CD14-positive monocyte (primary cell): Measurements from ENCODE around the gene TRMU. TPM values are rescaled to one million over a fixed set of nuclear protein-coding genes. Genes with fewer than 3 reads are reported as not detected.

ENCODE experiments used
- DNase-seq, 3 donors: peaks; one replicate each; pipeline ENCODE4 v3.0.0-alpha.2; 2011 to 2022
- H2AFZ ChIP-seq: 2 replicates; pipeline ENCODE4 v1.6.0; 2012; ENCODE audit warnings: mild to moderate bottlenecking, low read depth, low read length, inconsistent platforms; ENCODE audit not compliant: insufficient read depth, poor library complexity, severe bottlenecking
- H3K27ac ChIP-seq, 2 donors: 1 replicate in 1 of 2; 2 replicates in 1 of 2; pipeline ENCODE4 v1.5.1; 2012 to 2013; ENCODE audit warnings: low read length in 2 of 2, control low read depth in 1 of 2, inconsistent platforms in 1 of 2, low read depth in 1 of 2, mild to moderate bottlenecking in 1 of 2
- H3K27me3 ChIP-seq, 2 donors: one replicate each; pipeline versions ENCODE4 v1.6.0 to v1.6.1; 2011 to 2013; ENCODE audit warnings: low read length in 2 of 2; ENCODE audit not compliant: control insufficient read depth in 2 of 2, insufficient read depth in 2 of 2
- H3K36me3 ChIP-seq, 2 donors: replicated peaks in 1 of 2; 1 replicate in 1 of 2; 2 replicates in 1 of 2; pipeline versions ENCODE4 v1.5.1 to v1.6.1; 2012 to 2013; ENCODE audit warnings: low read length in 2 of 2, control low read depth in 1 of 2, inconsistent platforms in 1 of 2, mild to moderate bottlenecking in 1 of 2; ENCODE audit not compliant: insufficient read depth in 2 of 2, control insufficient read depth in 1 of 2
- H3K4me1 ChIP-seq, 2 donors: 1 replicate in 1 of 2; 2 replicates in 1 of 2; pipeline versions ENCODE4 v1.5.1 to v1.6.1; 2012 to 2013; ENCODE audit warnings: low read length in 2 of 2, control low read depth in 1 of 2, inconsistent platforms in 1 of 2, mild to moderate bottlenecking in 1 of 2, moderate library complexity in 1 of 2; ENCODE audit not compliant: insufficient read depth in 2 of 2, control insufficient read depth in 1 of 2
- H3K4me2 ChIP-seq: replicated peaks from 2 replicates; pipeline ENCODE3; 2012; ENCODE audit warnings: low read length, moderate library complexity, mild to moderate bottlenecking; ENCODE audit not compliant: poor library complexity, severe bottlenecking; ENCODE audit errors: extremely low read depth
- H3K4me3 ChIP-seq, 3 experiments: fragments of 200-600 bp in 1 of 3; sonication (generic) in 1 of 3; replicated peaks in 1 of 3; 1 replicate in 2 of 3; 2 replicates in 1 of 3; pipeline ENCODE4 v1.5.1; 2011 to 2013; ENCODE audit warnings: low read length in 3 of 3, mild to moderate bottlenecking in 3 of 3, control low read depth in 2 of 3, low read depth in 2 of 3, inconsistent platforms in 1 of 3, moderate library complexity in 1 of 3
- H3K79me2 ChIP-seq: 2 replicates; pipeline ENCODE4 v1.6.0; 2012; ENCODE audit warnings: mild to moderate bottlenecking, control low read depth, inconsistent platforms, low read length, moderate library complexity; ENCODE audit not compliant: insufficient read depth
- H3K9ac ChIP-seq: 2 replicates; pipeline ENCODE4 v1.6.0; 2017; ENCODE audit warnings: low read length, mild to moderate bottlenecking; ENCODE audit not compliant: insufficient read depth, poor library complexity, severe bottlenecking
- H3K9me3 ChIP-seq, 2 donors: replicated peaks in 1 of 2; 1 replicate in 1 of 2; 2 replicates in 1 of 2; pipeline versions ENCODE4 v1.5.1 to v1.6.1; 2012 to 2013; ENCODE audit warnings: low read length in 2 of 2, control low read depth in 1 of 2; ENCODE audit not compliant: control insufficient read depth in 1 of 2, insufficient read depth in 1 of 2
- H4K20me1 ChIP-seq: 2 replicates; pipeline ENCODE4 v1.6.0; 2012; ENCODE audit warnings: mild to moderate bottlenecking, low read length, control low read depth, moderate library complexity; ENCODE audit not compliant: insufficient read depth
- H3K27ac Mint-ChIP-seq, 7 donors: one replicate each; pipeline ENCODE4 v1.8.0; 2020; ENCODE audit warnings: mild to moderate bottlenecking in 7 of 7, mixed read lengths in 7 of 7, moderate library complexity in 6 of 7, inconsistent platforms in 2 of 7
- H3K27me3 Mint-ChIP-seq, 3 donors: one replicate each; pipeline ENCODE4 v1.8.0; 2021 to 2022; ENCODE audit warnings: low read depth in 3 of 3, mild to moderate bottlenecking in 3 of 3, mixed read lengths in 3 of 3, moderate library complexity in 3 of 3, inconsistent platforms in 1 of 3
- H3K36me3 Mint-ChIP-seq, 2 donors: one replicate each; pipeline ENCODE4 v1.8.0; 2020; ENCODE audit warnings: mixed read lengths in 2 of 2, inconsistent platforms in 1 of 2, mild to moderate bottlenecking in 1 of 2
- H3K4me1 Mint-ChIP-seq: one replicate; pipeline ENCODE4 v1.8.0; 2020; ENCODE audit warnings: mild to moderate bottlenecking, mixed read lengths
- H3K4me3 Mint-ChIP-seq, 2 donors: one replicate each; pipeline ENCODE4 v1.8.0; 2020; ENCODE audit warnings: mild to moderate bottlenecking in 2 of 2, mixed read lengths in 2 of 2, moderate library complexity in 1 of 2
- H3K9me3 Mint-ChIP-seq, 7 donors: one replicate each; pipeline ENCODE4 v1.8.0; 2020 to 2022; ENCODE audit warnings: mixed read lengths in 7 of 7, mild to moderate bottlenecking in 6 of 7, moderate library complexity in 6 of 7, inconsistent platforms in 2 of 7
- CTCF ChIP-seq: fragments of 200-600 bp; IDR thresholded peaks from one replicate; pipeline ENCODE4 v1.8.0; 2022; ENCODE audit warnings: antibody characterized with exemption, mild to moderate bottlenecking
- WGBS: methylation state at CpG from one replicate; pipeline ENCODE4 v1.1.5; 2013; ENCODE audit warnings: missing lambda C conversion rate; ENCODE audit not compliant: insufficient coverage; 5-methylcytosine and 5-hydroxymethylcytosine counted together
- intact Hi-C, 2 donors: fragments of 100-400 bp; cut with micrococcal nuclease; formaldehyde crosslinking; loops; one replicate each; pipeline versions ENCODE4 v1.15.0 to v1.15.1; 2023
- polyA plus RNA-seq, 3 donors: library from polyadenylated mRNA; depleted of rRNA in 1 of 3; unstranded in 2 of 3; stranded (reverse) in 1 of 3; fragments of 300-500 nt in 2 of 3; fragments of >200 nt in 1 of 3; fragmentation: Illumina TruSeq in 2 of 3; gene quantifications; 1 replicate in 2 of 3; 2 replicates in 1 of 3; pipeline ENCODE4 v1.2.3, GENCODE V29; 2012 to 2021

The TRMU gene
- polyA plus RNA-seq, 3 donors, result 4.7 to 32.9 (median 5.6) TPM

- Mint-ChIP-seq H3K4me3 (no peak overlapping the region), H3K4me1 (peaks cover 5% of the 10 kb centered on the region), H3K27ac (no peak overlapping the region), H3K9me3 (no peaks in the 10 kb centered on the region), H3K36me3 (peaks cover 42 to 72% of the 10 kb centered on the region in 2 donors), H3K27me3 (no peaks in the 10 kb centered on the region)
- H3K4me2 ChIP-seq, result no peak overlapping the region
- H3K36me3 ChIP-seq, result peaks cover 48 to 76% of the 10 kb centered on the region in 2 donors
- no peak overlapping the region for H3K9ac ChIP-seq
- H3K4me1 ChIP-seq, result peaks cover 0 to 5% of the 10 kb centered on the region in 2 donors
- no peak overlapping the region for H2AFZ ChIP-seq
- no peaks in the 10 kb centered on the region for H3K9me3 ChIP-seq
- WGBS, result no CpG with 5 or more reads among the region's 4 CpGs
- no peak overlapping the region for H3K27ac ChIP-seq
- no peaks in the 10 kb centered on the region for H3K27me3 ChIP-seq
- intact Hi-C loops, result no loop called here
- H4K20me1 ChIP-seq, result no peaks in the 10 kb centered on the region
- no peak overlapping the region for H3K4me3 ChIP-seq
- no peak for TF ChIP-seq CTCF
- DNase-seq, result no peak
- H3K79me2 ChIP-seq, result no peaks in the 10 kb centered on the region
Measured at GRCh38 chr22:46330426-46330825, 5.1 kb upstream of the TRMU start.

- Mint-ChIP-seq H3K27me3 (no peaks in the 10 kb centered on the region), H3K4me1 (peaks cover 8% of the 10 kb centered on the region), H3K27ac (peak overlapping the region in 1 of 7 donors; percentile 47), H3K9me3 (no peaks in the 10 kb centered on the region), H3K36me3 (peaks cover 32 to 61% of the 10 kb centered on the region in 2 donors), H3K4me3 (no peak overlapping the region)
- Histone ChIP-seq H3K9ac (no peak overlapping the region), H3K36me3 (peaks cover 38 to 65% of the 10 kb centered on the region in 2 donors), H3K79me2 (peaks cover 9% of the 10 kb centered on the region), H3K9me3 (no peaks in the 10 kb centered on the region), H3K4me3 (no peak overlapping the region), H4K20me1 (peaks cover 5% of the 10 kb centered on the region), H2AFZ (no peak overlapping the region), H3K27me3 (no peaks in the 10 kb centered on the region), H3K4me1 (peaks cover 5 to 9% of the 10 kb centered on the region in 2 donors), H3K4me2 (no peak overlapping the region), H3K27ac (no peak overlapping the region)
- intact Hi-C loops, result no loop called here
- no peak for TF ChIP-seq CTCF
- DNase-seq, result no peak
- WGBS, result 98% methylated on average over 22 of the region's 23 CpGs
Measured at GRCh38 chr22:46331496-46331895, 4.0 kb upstream of the TRMU start.
